ENCODE measurements around the gene KCNMA1. TPM values are rescaled to one million over a fixed set of nuclear protein-coding genes. Genes with fewer than 3 reads are reported as not detected.

The KCNMA1 gene
- total and polyA plus RNA-seq, 9 of the 15 experiments (the other 6 are each of a cell fraction or from before 2014, with no cell fraction given) = 0.01 to 0.95 (median 0.15) TPM; not detected in 4

DNA sequence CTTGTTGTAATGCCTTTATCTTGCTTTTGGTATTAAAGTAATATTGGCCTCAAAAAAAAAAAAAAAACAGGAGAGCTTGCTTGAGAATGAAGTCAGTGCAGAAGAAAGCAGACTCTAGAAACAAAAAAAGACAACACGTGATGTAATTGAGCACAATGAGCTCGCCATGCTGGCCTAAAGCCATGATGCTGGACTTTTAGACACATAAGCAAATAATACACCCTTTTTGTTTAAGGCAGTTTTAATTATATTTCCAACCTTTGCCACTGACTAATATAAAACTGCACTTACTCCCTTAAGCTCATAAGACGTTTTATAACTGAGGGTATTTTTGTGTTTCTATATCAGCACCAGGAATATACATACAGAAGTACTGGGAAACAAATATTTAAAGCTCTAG is 798.3 kb downstream of the KCNMA1 start:
- H3K4me3 ChIP-seq = no peak overlapping the region
- H3K4me2 ChIP-seq (ENCODE audit: insufficient read depth, low read length) = no peak overlapping the region
- no peak overlapping the region for H3K9ac ChIP-seq (ENCODE audit: insufficient read depth in 1 of 2, low read depth in 2 of 2, low read length in 2 of 2)
- ATAC-seq (no peak), DNase-seq (ENCODE audit: extremely low read depth in 1 of 4, low spot score in 3 of 4) (no peak), FAIRE-seq (no peak)
- ChIA-PET CTCF (ENCODE audit: low intra/inter-chr PET ratio) (no interaction called here), POLR2A (no interaction called here)
- H2AFZ ChIP-seq (ENCODE audit: low read depth, low read length) = no peak overlapping the region
- no peaks in the 10 kb centered on the region for H3K79me2 ChIP-seq (ENCODE audit: control insufficient read depth, insufficient read depth, low read length)
- no peaks in the 10 kb centered on the region for H3K9me3 ChIP-seq (replicated peaks; ENCODE audit: control insufficient read depth, insufficient read depth, low read depth, low read length)
- intact Hi-C loops (cut with micrococcal nuclease) = no loop called here
- no peak overlapping the region for H3K27ac ChIP-seq (ENCODE audit: extremely low read depth, low read depth, low read length)
- H3K36me3 ChIP-seq (ENCODE audit: control insufficient read depth, insufficient read depth, low read length) = no peaks in the 10 kb centered on the region
- WGBS (ENCODE audit: insufficient coverage, low coverage, missing lambda C conversion rate) = 0% methylated on average over 3 of the region's 3 CpGs
- in situ Hi-C loops (cut with MboI) = no loop called here
- no peak for TF ChIP-seq ZC3H8 (IDR thresholded peaks at IDR 0.05)
- no peak for TF ChIP-seq TGIF2 (CRISPR knock-in tag; IDR thresholded peaks at IDR 0.05)
- TF ChIP-seq, protein P1, sequence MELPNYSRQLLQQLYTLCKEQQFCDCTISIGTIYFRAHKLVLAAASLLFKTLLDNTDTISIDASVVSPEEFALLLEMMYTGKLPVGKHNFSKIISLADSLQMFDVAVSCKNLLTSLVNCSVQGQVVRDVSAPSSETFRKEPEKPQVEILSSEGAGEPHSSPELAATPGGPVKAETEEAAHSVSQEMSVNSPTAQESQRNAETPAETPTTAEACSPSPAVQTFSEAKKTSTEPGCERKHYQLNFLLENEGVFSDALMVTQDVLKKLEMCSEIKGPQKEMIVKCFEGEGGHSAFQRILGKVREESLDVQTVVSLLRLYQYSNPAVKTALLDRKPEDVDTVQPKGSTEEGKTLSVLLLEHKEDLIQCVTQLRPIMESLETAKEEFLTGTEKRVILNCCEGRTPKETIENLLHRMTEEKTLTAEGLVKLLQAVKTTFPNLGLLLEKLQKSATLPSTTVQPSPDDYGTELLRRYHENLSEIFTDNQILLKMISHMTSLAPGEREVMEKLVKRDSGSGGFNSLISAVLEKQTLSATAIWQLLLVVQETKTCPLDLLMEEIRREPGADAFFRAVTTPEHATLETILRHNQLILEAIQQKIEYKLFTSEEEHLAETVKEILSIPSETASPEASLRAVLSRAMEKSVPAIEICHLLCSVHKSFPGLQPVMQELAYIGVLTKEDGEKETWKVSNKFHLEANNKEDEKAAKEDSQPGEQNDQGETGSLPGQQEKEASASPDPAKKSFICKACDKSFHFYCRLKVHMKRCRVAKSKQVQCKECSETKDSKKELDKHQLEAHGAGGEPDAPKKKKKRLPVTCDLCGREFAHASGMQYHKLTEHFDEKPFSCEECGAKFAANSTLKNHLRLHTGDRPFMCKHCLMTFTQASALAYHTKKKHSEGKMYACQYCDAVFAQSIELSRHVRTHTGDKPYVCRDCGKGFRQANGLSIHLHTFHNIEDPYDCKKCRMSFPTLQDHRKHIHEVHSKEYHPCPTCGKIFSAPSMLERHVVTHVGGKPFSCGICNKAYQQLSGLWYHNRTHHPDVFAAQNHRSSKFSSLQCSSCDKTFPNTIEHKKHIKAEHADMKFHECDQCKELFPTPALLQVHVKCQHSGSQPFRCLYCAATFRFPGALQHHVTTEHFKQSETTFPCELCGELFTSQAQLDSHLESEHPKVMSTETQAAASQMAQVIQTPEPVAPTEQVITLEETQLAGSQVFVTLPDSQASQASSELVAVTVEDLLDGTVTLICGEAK (IDR thresholded peaks at IDR 0.05) = no peak
- TF ChIP-seq, protein P1 (CRISPR knock-in tag; IDR thresholded peaks at IDR 0.05) = no peak
- TF ChIP-seq, protein P2, sequence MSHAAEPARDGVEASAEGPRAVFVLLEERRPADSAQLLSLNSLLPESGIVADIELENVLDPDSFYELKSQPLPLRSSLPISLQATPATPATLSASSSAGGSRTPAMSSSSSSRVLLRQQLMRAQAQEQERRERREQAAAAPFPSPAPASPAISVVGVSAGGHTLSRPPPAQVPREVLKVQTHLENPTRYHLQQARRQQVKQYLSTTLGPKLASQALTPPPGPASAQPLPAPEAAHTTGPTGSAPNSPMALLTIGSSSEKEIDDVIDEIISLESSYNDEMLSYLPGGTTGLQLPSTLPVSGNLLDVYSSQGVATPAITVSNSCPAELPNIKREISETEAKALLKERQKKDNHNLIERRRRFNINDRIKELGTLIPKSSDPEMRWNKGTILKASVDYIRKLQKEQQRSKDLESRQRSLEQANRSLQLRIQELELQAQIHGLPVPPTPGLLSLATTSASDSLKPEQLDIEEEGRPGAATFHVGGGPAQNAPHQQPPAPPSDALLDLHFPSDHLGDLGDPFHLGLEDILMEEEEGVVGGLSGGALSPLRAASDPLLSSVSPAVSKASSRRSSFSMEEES (CRISPR knock-in tag; IDR thresholded peaks at IDR 0.05) = no peak
- no peak for TF ChIP-seq TCFL5 (CRISPR knock-in tag; conservative IDR thresholded peaks at IDR 0.05)
- no peak for TF ChIP-seq MYBL2 (IDR thresholded peaks at IDR 0.05; ENCODE audit: low read depth)
- no peak for TF ChIP-seq MYBL2 (CRISPR knock-in tag; IDR thresholded peaks at IDR 0.05; ENCODE audit: borderline replicate concordance)
- no peaks in the 10 kb centered on the region for H3K4me1 ChIP-seq (replicated peaks in 1 of 2; ENCODE audit: control insufficient read depth in 2 of 2, insufficient read depth in 2 of 2, low read length in 2 of 2)
- H3K27me3 ChIP-seq (ENCODE audit: control insufficient read depth in 2 of 2, insufficient read depth in 2 of 2, low read length in 2 of 2) = no peaks in the 10 kb centered on the region
- no TSS peak for BruUV-seq (replicated peaks)
- no peaks in the 10 kb centered on the region for H4K20me1 ChIP-seq (replicated peaks; ENCODE audit: control insufficient read depth, insufficient read depth, low read length)
- H3K9me1 ChIP-seq (ENCODE audit: control insufficient read depth, insufficient read depth, low read length) = no peaks in the 10 kb centered on the region
